Middle frontal gyrus (tissue), 1 donor: ENCODE data around the gene IQGAP2.
"Not testable (repeated sequence)": the region's sequence is repeated elsewhere in the genome, so short reads cannot be mapped to it uniquely, and the experiment has no call there.

ENCODE experiments used
- DNase-seq: peaks from one replicate; pipeline ENCODE4 v3.0.0-alpha.2; 2015; ENCODE audit warnings: low spot score; ENCODE audit errors: extremely low spot score

IQGAP2 gene

GRCh38 chr5:76412511-76412910, 9.4 kb downstream of the IQGAP2 start:
- DNase-seq = no peak

GRCh38 chr5:76413746-76414145, 10.7 kb downstream of the IQGAP2 start:
- DNase-seq = no peak

GRCh38 chr5:76414788-76415187, 11.7 kb downstream of the IQGAP2 start:
- DNase-seq = no peak

- DNase-seq = no peak
Observed at GRCh38 chr5:76415855-76416254, 12.8 kb downstream of the IQGAP2 start.

GRCh38 chr5:76419597-76420298, 16.7 kb downstream of the IQGAP2 start:
- DNase-seq = no peak

GRCh38 chr5:76422227-76422626, 19.1 kb downstream of the IQGAP2 start:
- DNase-seq = no peak

GRCh38 chr5:76422742-76423141, 19.7 kb downstream of the IQGAP2 start:
- DNase-seq = no peak

- DNase-seq = no peak
Observed at GRCh38 chr5:76425146-76425545, 22.1 kb downstream of the IQGAP2 start.

GRCh38 chr5:76425928-76426804, 23.1 kb downstream of the IQGAP2 start:
- DNase-seq = no peak

GRCh38 chr5:76427206-76428140, 24.4 kb downstream of the IQGAP2 start:
- DNase-seq = no peak

GRCh38 chr5:76428550-76428949, 25.5 kb downstream of the IQGAP2 start:
- not testable (repeated sequence) for DNase-seq

- no peak for DNase-seq
Observed at GRCh38 chr5:76433261-76433660, 30.2 kb downstream of the IQGAP2 start.

GRCh38 chr5:76437507-76437906, 34.4 kb downstream of the IQGAP2 start:
- DNase-seq = not testable (repeated sequence)

GRCh38 chr5:76438025-76438424, 34.9 kb downstream of the IQGAP2 start:
- DNase-seq = no peak

GRCh38 chr5:76439201-76439600, 36.1 kb downstream of the IQGAP2 start:
- no peak for DNase-seq

GRCh38 chr5:76439929-76440328, 36.8 kb downstream of the IQGAP2 start:
- DNase-seq = no peak

GRCh38 chr5:76441101-76441500, 38.0 kb downstream of the IQGAP2 start:
- DNase-seq = no peak

- no peak for DNase-seq
Observed at GRCh38 chr5:76441890-76442673, 39.0 kb downstream of the IQGAP2 start.

- DNase-seq = no peak
Observed at GRCh38 chr5:76443066-76443800, 40.1 kb downstream of the IQGAP2 start.

- DNase-seq = no peak
Observed at GRCh38 chr5:76445063-76445462, 42.0 kb downstream of the IQGAP2 start.
